SK-N-SH (cell line): ENCODE results near the gene SLC24A4.

ENCODE experiments used
- CTCF ChIP-seq: fragments of 200-600 bp; sonication (generic); IDR thresholded peaks from 2 replicates; pipeline ENCODE4 v1.6.1; 2017; ENCODE audit warnings: antibody characterized with exemption, mild to moderate bottlenecking, moderate library complexity
- FOXJ3 ChIP-seq: sonication (generic); formaldehyde crosslinking; IDR thresholded peaks from 2 replicates; pipeline ENCODE4 v1.5.1; 2020; ENCODE audit warnings: mild to moderate bottlenecking, missing genetic modification reagents
- MAX ChIP-seq: IDR thresholded peaks from 2 replicates; pipeline ENCODE4 v1.4.0; 2012; ENCODE audit warnings: low read depth
- POLR2AphosphoS5 ChIP-seq: IDR thresholded peaks from 2 replicates; pipeline ENCODE4 v1.6.1; 2012; ENCODE audit warnings: low read depth, low read length
- RFX5 ChIP-seq: IDR thresholded peaks from 2 replicates; pipeline ENCODE4 v1.6.1; 2012; ENCODE audit warnings: mild to moderate bottlenecking, improper control_type of control experiment, low read length
- USF1 ChIP-seq: IDR thresholded peaks from 2 replicates; pipeline ENCODE4 v1.4.0; 2012; ENCODE audit warnings: low read depth, borderline replicate concordance
- TF ChIP-seq, protein P1 (sequence below): IDR thresholded peaks from 2 replicates; pipeline ENCODE4 v1.6.1; 2012; ENCODE audit warnings: mild to moderate bottlenecking, low read depth, low read length, moderate library complexity

DNA sequence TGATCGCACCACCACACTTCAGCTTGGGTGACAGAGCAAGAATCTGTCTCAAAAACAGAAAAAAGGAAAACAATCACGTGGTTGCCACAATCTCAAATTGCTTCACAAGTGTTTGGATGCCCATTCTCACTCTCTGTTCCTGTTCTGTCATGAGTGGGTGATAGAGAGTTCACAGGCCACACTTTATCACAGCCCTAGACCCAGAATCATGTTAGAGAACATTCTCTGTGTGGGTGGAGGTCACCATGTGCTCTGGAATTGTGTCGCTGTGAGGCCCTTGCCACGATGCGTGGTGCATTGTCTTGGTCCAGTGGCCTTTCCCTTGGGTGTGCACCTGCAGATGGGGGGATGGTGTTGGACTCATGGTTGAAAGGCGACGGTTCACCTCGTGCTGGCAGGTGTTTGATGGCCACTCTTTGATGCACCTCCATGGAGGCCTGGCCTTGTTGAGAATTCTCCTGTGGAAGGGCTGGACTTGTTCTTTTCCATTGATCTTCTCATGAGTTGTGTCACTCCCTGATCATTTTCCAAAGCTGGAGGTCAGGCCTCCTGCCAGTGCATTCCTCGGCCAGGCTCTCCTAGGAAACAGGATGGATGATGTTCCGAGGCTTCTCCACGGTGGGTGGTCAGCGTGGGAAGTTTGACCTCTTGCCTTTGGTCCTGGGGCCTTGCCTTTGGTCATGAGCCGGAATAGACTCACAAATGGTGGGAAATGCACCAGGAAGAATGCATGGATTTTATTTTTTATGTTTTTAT, 91.9 kb downstream of the SLC24A4 start:
- TF ChIP-seq CTCF (no peak), FOXJ3 (CRISPR knock-in tag) (no peak), RFX5 (no peak), POLR2AphosphoS5 (no peak), USF1 (no peak), MAX (no peak)
- TF ChIP-seq, protein P1, sequence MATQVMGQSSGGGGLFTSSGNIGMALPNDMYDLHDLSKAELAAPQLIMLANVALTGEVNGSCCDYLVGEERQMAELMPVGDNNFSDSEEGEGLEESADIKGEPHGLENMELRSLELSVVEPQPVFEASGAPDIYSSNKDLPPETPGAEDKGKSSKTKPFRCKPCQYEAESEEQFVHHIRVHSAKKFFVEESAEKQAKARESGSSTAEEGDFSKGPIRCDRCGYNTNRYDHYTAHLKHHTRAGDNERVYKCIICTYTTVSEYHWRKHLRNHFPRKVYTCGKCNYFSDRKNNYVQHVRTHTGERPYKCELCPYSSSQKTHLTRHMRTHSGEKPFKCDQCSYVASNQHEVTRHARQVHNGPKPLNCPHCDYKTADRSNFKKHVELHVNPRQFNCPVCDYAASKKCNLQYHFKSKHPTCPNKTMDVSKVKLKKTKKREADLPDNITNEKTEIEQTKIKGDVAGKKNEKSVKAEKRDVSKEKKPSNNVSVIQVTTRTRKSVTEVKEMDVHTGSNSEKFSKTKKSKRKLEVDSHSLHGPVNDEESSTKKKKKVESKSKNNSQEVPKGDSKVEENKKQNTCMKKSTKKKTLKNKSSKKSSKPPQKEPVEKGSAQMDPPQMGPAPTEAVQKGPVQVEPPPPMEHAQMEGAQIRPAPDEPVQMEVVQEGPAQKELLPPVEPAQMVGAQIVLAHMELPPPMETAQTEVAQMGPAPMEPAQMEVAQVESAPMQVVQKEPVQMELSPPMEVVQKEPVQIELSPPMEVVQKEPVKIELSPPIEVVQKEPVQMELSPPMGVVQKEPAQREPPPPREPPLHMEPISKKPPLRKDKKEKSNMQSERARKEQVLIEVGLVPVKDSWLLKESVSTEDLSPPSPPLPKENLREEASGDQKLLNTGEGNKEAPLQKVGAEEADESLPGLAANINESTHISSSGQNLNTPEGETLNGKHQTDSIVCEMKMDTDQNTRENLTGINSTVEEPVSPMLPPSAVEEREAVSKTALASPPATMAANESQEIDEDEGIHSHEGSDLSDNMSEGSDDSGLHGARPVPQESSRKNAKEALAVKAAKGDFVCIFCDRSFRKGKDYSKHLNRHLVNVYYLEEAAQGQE, result no peak
